Astrocyte (in vitro differentiated cells and primary cell): ENCODE data around the gene PMM2.

ENCODE experiments used
- CTCF ChIP-seq: IDR thresholded peaks from 2 replicates; pipeline ENCODE4 v1.5.1; 2011; ENCODE audit warnings: low read depth, mild to moderate bottlenecking, inconsistent platforms, low read length, moderate library complexity; ENCODE audit not compliant: insufficient read depth
- EZH2 ChIP-seq: IDR thresholded peaks from 2 replicates; pipeline ENCODE4 v1.6.1; 2012; ENCODE audit warnings: mild to moderate bottlenecking, low read length, inconsistent platforms; ENCODE audit not compliant: insufficient read depth

GRCh38 chr16:8882725-8883377, 85.2 kb downstream of the PMM2 start:
- TF ChIP-seq CTCF (no peak), EZH2 (no peak)
